CD4-positive, alpha-beta T cell treated with Interleukin-4 for 4 hours (primary cell): ENCODE results near the gene ADGRL1.
"Not testable (repeated sequence)": the region's sequence is repeated elsewhere in the genome, so short reads cannot be mapped to it uniquely, and the experiment has no call there.

Experiments
- DNase-seq: peaks from one replicate; pipeline ENCODE4 v3.0.0-alpha.2; 2020

The ADGRL1 gene

DNA sequence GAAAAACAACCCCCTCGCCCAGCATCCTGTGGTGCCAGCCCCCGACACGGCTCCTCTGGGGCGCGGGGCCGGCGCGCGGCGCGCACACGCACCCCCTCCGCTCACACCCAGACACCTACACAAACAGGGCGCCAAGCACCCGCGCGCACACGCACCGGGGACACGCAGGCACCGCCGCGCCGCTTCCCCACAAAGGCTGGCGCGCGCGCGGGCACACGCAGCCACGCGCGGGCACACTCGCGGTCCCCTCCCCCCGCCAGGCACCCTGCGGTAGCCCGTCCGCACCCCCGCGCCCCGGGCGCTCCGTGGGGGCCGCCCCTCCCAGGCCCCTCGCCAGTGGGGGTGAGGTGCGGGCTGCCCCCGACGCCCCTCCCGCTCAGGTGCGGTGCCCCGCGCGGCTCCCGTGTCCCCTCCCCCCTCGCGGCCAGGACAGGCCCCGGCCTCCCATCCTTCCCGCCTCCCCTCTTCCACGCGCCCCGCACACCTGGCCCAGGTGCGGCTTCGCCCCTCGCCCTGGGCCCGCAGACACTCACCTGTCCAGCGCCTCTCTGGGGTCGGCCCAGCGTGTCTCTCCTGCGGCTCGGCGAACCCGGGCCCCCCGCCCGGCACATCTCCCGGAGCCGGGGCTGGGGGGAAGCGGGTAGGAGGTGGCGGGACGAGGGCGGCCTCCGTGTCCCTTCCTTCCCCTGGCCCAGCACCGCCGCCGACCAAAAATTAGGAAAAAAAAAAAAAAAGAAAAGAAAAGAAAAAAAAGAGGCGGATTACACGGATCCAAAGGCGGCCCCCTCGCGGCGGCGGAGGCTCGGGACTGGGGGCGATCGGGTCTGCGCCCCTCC is at the start of gene ADGRL1:
TSS of gene ADGRL1 (minus strand) at position 718 of the 836 bp plus-strand sequence. CDS start 22,567 bp downstream, outside the sequence.
- DNase-seq = not testable (repeated sequence)

GRCh38 chr19:14255316-14255715 is 49.3 kb upstream of the ADGRL1 start:
- not testable (repeated sequence) for DNase-seq

GRCh38 chr19:14253822-14254599 is 48.0 kb upstream of the ADGRL1 start:
- not testable (repeated sequence) for DNase-seq

- DNase-seq = not testable (repeated sequence)
These were observed 46.2 kb upstream of the ADGRL1 start for GRCh38 chr19:14252136-14252535.

- DNase-seq = no peak
These were observed 44.9 kb upstream of the ADGRL1 start for GRCh38 chr19:14250870-14251269.

DNA sequence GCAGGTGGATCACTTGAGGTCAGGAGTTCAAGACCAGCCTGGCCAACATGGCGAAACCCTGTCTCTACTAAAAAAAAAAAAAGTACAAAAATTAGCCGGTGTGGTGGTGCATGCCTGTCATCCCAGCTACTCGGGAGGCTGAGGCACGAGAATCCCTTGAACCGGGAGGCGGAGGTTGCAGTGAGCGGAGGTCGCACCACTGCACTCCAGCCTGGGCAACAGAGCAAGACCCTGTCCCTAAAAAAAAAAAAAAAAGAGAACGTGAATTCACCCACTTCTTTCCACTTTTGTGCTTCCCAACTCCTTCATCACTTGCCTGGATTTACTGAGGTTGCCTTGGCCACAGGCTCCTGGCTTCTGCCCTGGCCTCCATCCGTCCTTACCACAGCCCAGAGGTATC is 44.3 kb upstream of the ADGRL1 start:
- DNase-seq = not testable (repeated sequence)

DNA sequence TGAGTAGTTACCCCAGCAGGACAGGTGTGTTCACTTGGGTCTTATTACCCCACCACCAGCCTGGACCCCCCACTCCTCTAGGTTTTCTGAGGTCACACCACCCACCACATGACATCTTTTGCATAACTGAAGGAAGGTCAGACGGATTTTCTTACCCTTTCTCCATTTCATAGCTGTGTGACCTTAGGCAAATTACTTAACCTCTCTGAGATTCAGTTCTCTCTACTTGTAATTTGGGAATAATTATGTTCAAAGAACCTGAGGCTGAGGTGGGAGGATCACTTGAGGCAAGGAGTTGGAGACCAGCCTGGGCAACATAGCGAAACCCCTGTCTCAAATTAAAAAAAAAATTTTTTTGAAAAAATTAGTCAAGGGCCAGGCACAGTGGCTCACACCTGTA is 43.9 kb upstream of the ADGRL1 start:
- not testable (repeated sequence) for DNase-seq

- DNase-seq = not testable (repeated sequence)
These were observed 43.2 kb upstream of the ADGRL1 start for GRCh38 chr19:14249012-14249754.

DNA sequence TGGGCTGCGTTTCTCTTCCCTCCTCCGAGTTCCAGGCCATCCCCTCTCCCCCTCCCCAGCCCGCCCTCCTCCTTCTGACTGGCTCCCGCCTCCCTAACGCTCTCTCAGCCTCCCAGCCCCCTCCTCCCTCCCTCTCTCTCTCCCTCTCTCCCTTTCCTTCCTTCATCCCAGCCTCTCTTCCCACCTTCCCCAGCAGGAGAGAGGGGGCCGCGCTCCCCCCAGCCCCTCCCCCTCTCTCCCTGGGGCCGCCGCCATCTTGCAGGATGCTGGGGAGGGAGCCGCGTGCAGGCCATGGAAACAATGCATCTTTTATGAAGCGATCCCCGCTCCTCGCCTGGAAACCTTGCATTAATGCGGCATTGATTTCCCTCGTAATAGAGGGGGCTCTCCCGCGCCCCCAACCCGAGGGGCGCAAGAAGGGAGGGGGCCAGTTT is 42.6 kb upstream of the ADGRL1 start:
- DNase-seq = no peak

DNA sequence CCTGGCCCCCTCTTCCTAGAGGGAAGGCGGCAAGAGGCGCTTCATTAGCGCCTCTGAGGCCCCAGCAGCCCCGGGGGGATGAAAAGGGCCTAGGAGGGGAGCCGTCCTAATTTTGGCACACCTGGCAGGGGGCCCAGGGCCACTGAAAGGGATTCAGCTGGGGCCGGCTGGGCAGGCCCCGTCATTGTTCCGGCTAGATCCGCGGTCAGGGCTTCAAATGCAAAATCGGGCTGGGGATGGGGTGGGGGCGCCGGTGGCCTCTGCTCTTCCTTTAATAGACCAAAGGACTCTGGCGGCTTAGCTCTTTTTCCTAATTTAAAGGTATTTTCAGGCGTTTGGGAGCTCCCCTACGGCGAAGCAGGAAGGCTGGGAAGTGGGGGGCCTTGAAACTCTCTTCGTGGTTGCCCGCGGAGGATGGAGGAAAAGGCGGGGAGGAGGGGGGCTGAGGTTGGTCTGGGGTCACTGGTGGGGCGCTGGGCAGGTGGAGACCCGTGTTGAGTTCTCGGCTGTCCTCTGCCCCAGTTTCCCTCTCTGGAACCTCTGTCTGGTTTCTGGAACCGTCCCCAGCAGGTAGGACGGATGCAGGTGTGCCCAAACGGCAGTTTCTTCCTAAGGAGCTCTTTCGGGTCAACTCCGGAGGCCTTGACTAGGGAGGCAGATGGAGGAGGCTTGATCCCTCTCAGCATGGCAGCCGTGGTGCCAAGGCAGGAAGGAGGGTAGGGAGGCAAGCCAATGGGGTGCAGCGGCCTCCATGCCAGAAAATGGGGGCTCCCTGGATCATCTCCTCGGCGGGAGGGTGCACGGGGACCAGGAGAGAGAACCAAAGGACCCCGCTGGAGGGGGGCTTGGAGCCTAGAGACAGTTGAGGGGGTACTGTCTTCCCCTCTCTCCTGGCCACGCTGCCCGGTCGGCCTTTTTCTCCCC is 41.8 kb upstream of the ADGRL1 start:
- not testable (repeated sequence) for DNase-seq

DNA sequence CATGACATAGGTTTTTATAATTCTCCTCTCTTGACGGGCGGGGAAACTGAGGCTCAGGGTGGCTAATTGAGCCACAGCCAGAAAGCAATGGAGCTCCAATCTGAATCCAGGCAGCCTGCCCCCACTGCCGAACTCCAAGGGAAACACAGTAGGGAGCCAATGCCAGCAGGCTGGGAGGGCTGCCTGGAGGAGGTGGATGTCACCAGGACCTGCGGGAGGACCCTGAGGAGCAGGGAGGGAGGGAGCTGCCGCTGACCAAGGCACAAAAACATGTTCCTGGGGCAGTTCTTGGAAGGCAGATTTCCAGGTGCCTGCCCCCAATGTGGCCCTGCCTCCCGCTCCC is 41.2 kb upstream of the ADGRL1 start:
- DNase-seq = not testable (repeated sequence)

- DNase-seq = not testable (repeated sequence)
These were observed 38.4 kb upstream of the ADGRL1 start for GRCh38 chr19:14244393-14244792.

- DNase-seq = not testable (repeated sequence)
These were observed 37.7 kb upstream of the ADGRL1 start for GRCh38 chr19:14243718-14244117.

- no peak for DNase-seq
These were observed 31.3 kb upstream of the ADGRL1 start for GRCh38 chr19:14237014-14237941.

GRCh38 chr19:14232945-14233344 is 27.0 kb upstream of the ADGRL1 start:
- not testable (repeated sequence) for DNase-seq

DNA sequence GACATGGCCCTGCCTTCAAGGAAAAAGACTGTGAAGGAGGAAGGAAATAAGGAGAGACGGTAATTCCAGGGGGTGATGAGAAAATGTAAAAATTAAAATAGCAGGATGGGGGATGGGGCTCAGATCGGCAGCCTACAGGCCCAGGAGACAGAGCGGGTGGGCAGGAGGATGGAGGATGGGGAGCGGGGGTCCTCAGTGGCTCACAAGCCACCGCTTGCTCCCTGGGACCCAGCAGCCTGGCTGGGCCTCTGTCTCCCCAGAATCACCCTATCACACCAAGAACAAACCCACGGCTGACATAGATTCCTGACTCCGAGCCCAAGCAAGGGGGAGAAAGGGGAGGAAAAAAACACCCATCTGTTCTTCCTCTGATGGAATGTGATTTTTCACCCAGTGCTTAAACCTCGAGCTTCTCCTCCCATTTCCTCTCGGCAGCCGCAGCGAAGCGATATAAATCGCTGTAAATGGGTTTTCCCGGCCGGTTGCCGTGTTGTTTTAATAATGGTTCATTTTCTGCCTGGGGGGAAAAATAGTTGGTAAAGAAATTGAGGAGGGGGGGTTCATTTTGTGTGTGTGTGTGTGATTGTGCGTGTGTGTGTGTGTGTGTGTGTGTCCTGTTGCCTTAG is 22.6 kb upstream of the ADGRL1 start:
- not testable (repeated sequence) for DNase-seq

- not testable (repeated sequence) for DNase-seq
These were observed 20.5 kb upstream of the ADGRL1 start for GRCh38 chr19:14226498-14226897.

- DNase-seq = no peak
These were observed 16.9 kb upstream of the ADGRL1 start for GRCh38 chr19:14222886-14223285.

DNA sequence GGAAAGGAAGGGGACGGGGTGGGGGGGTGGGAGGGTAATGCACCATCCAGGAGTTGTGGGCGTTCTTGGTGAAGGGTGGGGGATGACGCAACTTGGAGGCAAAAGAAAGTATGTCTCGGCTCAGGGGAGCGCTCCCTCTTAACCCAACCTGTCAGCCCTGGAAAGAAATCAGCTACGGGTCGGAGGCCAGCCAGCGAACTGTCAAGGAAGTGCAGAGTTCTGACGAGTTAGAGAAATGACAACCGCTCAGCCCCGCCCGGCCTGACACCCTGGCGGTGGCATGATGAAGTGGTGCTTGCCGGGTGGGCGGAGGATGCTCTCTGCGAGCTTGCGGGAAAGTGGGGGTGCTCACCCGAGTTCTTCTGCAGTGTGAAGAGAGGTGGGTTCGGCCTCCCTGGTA is 15.4 kb upstream of the ADGRL1 start:
- DNase-seq = peak; percentile 66

- DNase-seq = no peak
These were observed 12.8 kb upstream of the ADGRL1 start for GRCh38 chr19:14218620-14219330.
